ENCODE measurements around the gene TSTD2. TPM values are rescaled to one million over a fixed set of nuclear protein-coding genes. Genes with fewer than 3 reads are reported as not detected.
"Not testable (repeated sequence)": the region's sequence is repeated elsewhere in the genome, so short reads cannot be mapped to it uniquely, and the experiment has no call there.

The TSTD2 gene
- total and polyA plus RNA-seq, 2 donors from 2014 or later, result 9.0 to 23.4 TPM

GRCh38 chr9:97574101-97574571, 59.0 kb downstream of the TSTD2 start:
- H3K9ac ChIP-seq (ENCODE audit: low read length in 3 of 3); H3K36me3 ChIP-seq (ENCODE audit: control insufficient read depth in 2 of 3, insufficient read depth in 3 of 3, low read length in 3 of 3); H3K4me1 ChIP-seq (ENCODE audit: control insufficient read depth in 2 of 3, insufficient read depth in 2 of 3, low read depth in 1 of 3, low read length in 3 of 3); H3K27ac ChIP-seq (ENCODE audit: low read depth in 2 of 2, low read length in 2 of 2); intact Hi-C loops (cut with DNase I); H3K9me3 ChIP-seq (ENCODE audit: control insufficient read depth in 2 of 3, insufficient read depth in 1 of 3, low read length in 3 of 3); H3K4me3 ChIP-seq (ENCODE audit: low read length in 3 of 3); FAIRE-seq; H3K27me3 ChIP-seq (ENCODE audit: control insufficient read depth, insufficient read depth, low read length): not testable (repeated sequence)
- DNase-seq, result peak in 1 of 5 donors; percentile 68

GRCh38 chr9:97573482-97574073, 59.6 kb downstream of the TSTD2 start:
- DNase-seq, result peak in 1 of 5 donors; percentile 15
- no peaks in the 10 kb centered on the region for H3K4me1 ChIP-seq (ENCODE audit: control insufficient read depth in 2 of 3, insufficient read depth in 2 of 3, low read depth in 1 of 3, low read length in 3 of 3)
- no peak overlapping the region for H3K9ac ChIP-seq (ENCODE audit: low read length in 3 of 3)
- TF ChIP-seq CTCF (IDR thresholded peaks at IDR 0.05; ENCODE audit: borderline replicate concordance, extremely low read depth, insufficient read depth), result no peak
- H3K27me3 ChIP-seq (ENCODE audit: control insufficient read depth, insufficient read depth, low read length), result no peaks in the 10 kb centered on the region
- intact Hi-C loops (cut with DNase I), result no loop called here
- H3K36me3 ChIP-seq (ENCODE audit: control insufficient read depth in 2 of 3, insufficient read depth in 3 of 3, low read length in 3 of 3), result no peaks in the 10 kb centered on the region
- no peaks in the 10 kb centered on the region for H3K9me3 ChIP-seq (ENCODE audit: control insufficient read depth in 2 of 3, insufficient read depth in 1 of 3, low read length in 3 of 3)
- H3K27ac ChIP-seq (ENCODE audit: low read depth in 2 of 2, low read length in 2 of 2), result no peak overlapping the region
- no peak overlapping the region for H3K4me3 ChIP-seq (ENCODE audit: low read length in 3 of 3)
- FAIRE-seq, result no peak

- Histone ChIP-seq H3K36me3 (ENCODE audit: control insufficient read depth in 2 of 3, insufficient read depth in 3 of 3, low read length in 3 of 3) (no peaks in the 10 kb centered on the region), H3K9ac (ENCODE audit: low read length in 3 of 3) (no peak overlapping the region), H3K9me3 (ENCODE audit: control insufficient read depth in 2 of 3, insufficient read depth in 1 of 3, low read length in 3 of 3) (no peaks in the 10 kb centered on the region), H3K4me1 (ENCODE audit: control insufficient read depth in 2 of 3, insufficient read depth in 2 of 3, low read depth in 1 of 3, low read length in 3 of 3) (no peaks in the 10 kb centered on the region), H3K27me3 (ENCODE audit: control insufficient read depth, insufficient read depth, low read length) (no peaks in the 10 kb centered on the region), H3K27ac (ENCODE audit: low read depth in 2 of 2, low read length in 2 of 2) (no peak overlapping the region), H3K4me3 (ENCODE audit: low read length in 3 of 3) (no peak overlapping the region)
- DNase-seq (peak in 2 of 5 donors; percentile 11 to 46), FAIRE-seq (no peak)
- no peak for TF ChIP-seq CTCF (IDR thresholded peaks at IDR 0.05; ENCODE audit: borderline replicate concordance, extremely low read depth, insufficient read depth)
- intact Hi-C loops (cut with DNase I), result no loop called here
These were observed 60.2 kb downstream of the TSTD2 start for GRCh38 chr9:97572892-97573365.

GRCh38 chr9:97572196-97572891, 60.8 kb downstream of the TSTD2 start:
- FAIRE-seq, result no peak
- H3K4me3 ChIP-seq (ENCODE audit: low read length in 3 of 3), result no peak overlapping the region
- intact Hi-C loops (cut with DNase I), result no loop called here
- no peak overlapping the region for H3K9ac ChIP-seq (ENCODE audit: low read length in 3 of 3)
- no peaks in the 10 kb centered on the region for H3K9me3 ChIP-seq (ENCODE audit: control insufficient read depth in 2 of 3, insufficient read depth in 1 of 3, low read length in 3 of 3)
- no peaks in the 10 kb centered on the region for H3K27me3 ChIP-seq (ENCODE audit: control insufficient read depth, insufficient read depth, low read length)
- DNase-seq, result no peak
- no peaks in the 10 kb centered on the region for H3K36me3 ChIP-seq (ENCODE audit: control insufficient read depth in 2 of 3, insufficient read depth in 3 of 3, low read length in 3 of 3)
- H3K27ac ChIP-seq (ENCODE audit: low read depth in 2 of 2, low read length in 2 of 2), result no peak overlapping the region
- H3K4me1 ChIP-seq (ENCODE audit: control insufficient read depth in 2 of 3, insufficient read depth in 2 of 3, low read depth in 1 of 3, low read length in 3 of 3), result no peaks in the 10 kb centered on the region
- no peak for TF ChIP-seq CTCF (IDR thresholded peaks at IDR 0.05; ENCODE audit: borderline replicate concordance, extremely low read depth, insufficient read depth)
